ENCODE results near the gene DPYSL4.

Gene DPYSL4

GRCh38 chr10:132249824-132250375, 63.2 kb downstream of the DPYSL4 start:
- Mint-ChIP-seq H3K27ac (no peak overlapping the region), H3K9me3 (no peaks in the 10 kb centered on the region), H3K36me3 (no peaks in the 10 kb centered on the region), H3K27me3 (peaks cover 6% of the 10 kb centered on the region), H3K4me3 (no peak overlapping the region), H3K4me1 (peaks cover 3% of the 10 kb centered on the region)
- ATAC-seq (ENCODE audit: low read depth) (no peak), DNase-seq (ENCODE audit: low spot score in 2 of 2) (no peak)

GRCh38 chr10:132250481-132251475, 64.0 kb downstream of the DPYSL4 start:
- H3K4me1 Mint-ChIP-seq, result peaks cover 6% of the 10 kb centered on the region
- H3K4me3 Mint-ChIP-seq, result no peak overlapping the region
- no peak overlapping the region for H3K27ac Mint-ChIP-seq
- H3K9me3 Mint-ChIP-seq, result no peaks in the 10 kb centered on the region
- no peaks in the 10 kb centered on the region for H3K36me3 Mint-ChIP-seq
- H3K27me3 Mint-ChIP-seq, result peaks cover 8% of the 10 kb centered on the region
- DNase-seq (ENCODE audit: low spot score in 2 of 2), result no peak
- ATAC-seq (ENCODE audit: low read depth), result no peak

- no peaks in the 10 kb centered on the region for H3K36me3 Mint-ChIP-seq
- H3K4me3 Mint-ChIP-seq, result no peak overlapping the region
- H3K27me3 Mint-ChIP-seq, result peaks cover 9% of the 10 kb centered on the region
- no peaks in the 10 kb centered on the region for H3K9me3 Mint-ChIP-seq
- DNase-seq (ENCODE audit: low spot score in 2 of 2), result no peak
- H3K27ac Mint-ChIP-seq, result no peak overlapping the region
- no peak for ATAC-seq (ENCODE audit: low read depth)
- H3K4me1 Mint-ChIP-seq, result peaks cover 6% of the 10 kb centered on the region
Observed at GRCh38 chr10:132251928-132252327, 65.2 kb downstream of the DPYSL4 start.

GRCh38 chr10:132252412-132252811, 65.7 kb downstream of the DPYSL4 start:
- Mint-ChIP-seq H3K27ac (no peak overlapping the region), H3K9me3 (no peaks in the 10 kb centered on the region), H3K36me3 (no peaks in the 10 kb centered on the region), H3K4me1 (peaks cover 6% of the 10 kb centered on the region), H3K4me3 (no peak overlapping the region), H3K27me3 (peaks cover 9% of the 10 kb centered on the region)
- ATAC-seq (ENCODE audit: low read depth) (no peak), DNase-seq (ENCODE audit: low spot score in 2 of 2) (no peak)

- ATAC-seq (ENCODE audit: low read depth) (no peak), DNase-seq (ENCODE audit: low spot score in 2 of 2) (no peak)
- H3K27ac Mint-ChIP-seq, result no peak overlapping the region
- peaks cover 6% of the 10 kb centered on the region for H3K27me3 Mint-ChIP-seq
- no peak overlapping the region for H3K4me3 Mint-ChIP-seq
- H3K4me1 Mint-ChIP-seq, result peaks cover 3% of the 10 kb centered on the region
- H3K36me3 Mint-ChIP-seq, result no peaks in the 10 kb centered on the region
- H3K9me3 Mint-ChIP-seq, result no peaks in the 10 kb centered on the region
Observed at GRCh38 chr10:132253092-132253687, 66.4 kb downstream of the DPYSL4 start.

- DNase-seq (ENCODE audit: low spot score in 2 of 2), result no peak
- Mint-ChIP-seq H3K36me3 (no peaks in the 10 kb centered on the region), H3K4me3 (no peak overlapping the region), H3K4me1 (peaks cover 3% of the 10 kb centered on the region), H3K27me3 (peaks cover 6% of the 10 kb centered on the region), H3K9me3 (no peaks in the 10 kb centered on the region), H3K27ac (no peak overlapping the region)
- no peak for ATAC-seq (ENCODE audit: low read depth)
Observed at GRCh38 chr10:132254841-132255240, 68.1 kb downstream of the DPYSL4 start.

Data from memory B cell (primary cell).